Measurements from ENCODE around the gene FCRL5.

DNA sequence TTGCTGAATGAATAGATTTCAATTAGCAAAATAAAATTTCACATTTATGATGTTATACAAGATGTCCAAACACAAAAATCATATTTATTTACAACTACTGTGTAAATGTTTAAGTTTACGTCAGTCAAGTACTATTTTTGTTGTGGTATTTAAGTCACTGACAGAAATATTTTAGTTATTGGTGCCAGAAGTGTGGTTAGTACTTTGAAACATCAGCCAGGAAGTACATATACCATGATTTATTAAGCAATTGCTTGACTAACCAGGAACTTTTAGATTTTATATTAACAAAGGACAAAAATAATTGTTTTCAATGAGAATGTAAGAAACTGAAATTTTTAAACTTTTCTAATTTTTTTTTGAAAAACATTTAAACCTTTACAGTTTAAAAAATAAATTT, 47.9 kb upstream of the FCRL5 start:
- TF ChIP-seq RAD21 (conservative IDR thresholded peaks at IDR 0.05 in 1 of 2, IDR thresholded peaks at IDR 0.05 in 1 of 2) (no peak), ESRRA (IDR thresholded peaks at IDR 0.05; ENCODE audit: borderline replicate concordance, low read length) (no peak)
- TF ChIP-seq, protein P1, sequence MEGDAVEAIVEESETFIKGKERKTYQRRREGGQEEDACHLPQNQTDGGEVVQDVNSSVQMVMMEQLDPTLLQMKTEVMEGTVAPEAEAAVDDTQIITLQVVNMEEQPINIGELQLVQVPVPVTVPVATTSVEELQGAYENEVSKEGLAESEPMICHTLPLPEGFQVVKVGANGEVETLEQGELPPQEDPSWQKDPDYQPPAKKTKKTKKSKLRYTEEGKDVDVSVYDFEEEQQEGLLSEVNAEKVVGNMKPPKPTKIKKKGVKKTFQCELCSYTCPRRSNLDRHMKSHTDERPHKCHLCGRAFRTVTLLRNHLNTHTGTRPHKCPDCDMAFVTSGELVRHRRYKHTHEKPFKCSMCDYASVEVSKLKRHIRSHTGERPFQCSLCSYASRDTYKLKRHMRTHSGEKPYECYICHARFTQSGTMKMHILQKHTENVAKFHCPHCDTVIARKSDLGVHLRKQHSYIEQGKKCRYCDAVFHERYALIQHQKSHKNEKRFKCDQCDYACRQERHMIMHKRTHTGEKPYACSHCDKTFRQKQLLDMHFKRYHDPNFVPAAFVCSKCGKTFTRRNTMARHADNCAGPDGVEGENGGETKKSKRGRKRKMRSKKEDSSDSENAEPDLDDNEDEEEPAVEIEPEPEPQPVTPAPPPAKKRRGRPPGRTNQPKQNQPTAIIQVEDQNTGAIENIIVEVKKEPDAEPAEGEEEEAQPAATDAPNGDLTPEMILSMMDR (IDR thresholded peaks at IDR 0.05) = no peak
